Stromal cell of bone marrow (primary cell): ENCODE data around the gene PSMA2.
"Not testable (repeated sequence)": the region's sequence is repeated elsewhere in the genome, so short reads cannot be mapped to it uniquely, and the experiment has no call there.

Experiments
- DNase-seq: peaks from one replicate; pipeline ENCODE4 v3.0.0-alpha.2; 2012; ENCODE audit warnings: low read depth

PSMA2 gene

GRCh38 chr7:42906181-42906580, 25.8 kb downstream of the PSMA2 start:
- no peak for DNase-seq

GRCh38 chr7:42902331-42902730, 29.6 kb downstream of the PSMA2 start:
- no peak for DNase-seq

- DNase-seq: no peak
Measured at GRCh38 chr7:42900842-42901241, 31.1 kb downstream of the PSMA2 start.

GRCh38 chr7:42893346-42894240, 38.4 kb downstream of the PSMA2 start:
- no peak for DNase-seq

GRCh38 chr7:42886893-42887505, 45.0 kb downstream of the PSMA2 start:
- DNase-seq: no peak

GRCh38 chr7:42886129-42886528, 45.8 kb downstream of the PSMA2 start:
- DNase-seq: no peak

- DNase-seq: not testable (repeated sequence)
Measured at GRCh38 chr7:42885183-42885582, 46.8 kb downstream of the PSMA2 start.

- no peak for DNase-seq
Measured at GRCh38 chr7:42883950-42884349, 48.0 kb downstream of the PSMA2 start.

GRCh38 chr7:42880392-42880791, 51.6 kb downstream of the PSMA2 start:
- DNase-seq: no peak

- no peak for DNase-seq
Measured at GRCh38 chr7:42878303-42878702, 53.7 kb downstream of the PSMA2 start.

- DNase-seq: no peak
Measured at GRCh38 chr7:42877862-42878261, 54.1 kb downstream of the PSMA2 start.

GRCh38 chr7:42876182-42877068, 55.5 kb downstream of the PSMA2 start:
- DNase-seq: peak; percentile 54

GRCh38 chr7:42869131-42870020, 62.6 kb downstream of the PSMA2 start:
- no peak for DNase-seq

GRCh38 chr7:42868480-42868879, 63.5 kb downstream of the PSMA2 start:
- no peak for DNase-seq
